ENCODE data around the gene UNCX.
"Not testable (repeated sequence)": the region's sequence is repeated elsewhere in the genome, so short reads cannot be mapped to it uniquely, and the experiment has no call there.

Gene UNCX

DNA sequence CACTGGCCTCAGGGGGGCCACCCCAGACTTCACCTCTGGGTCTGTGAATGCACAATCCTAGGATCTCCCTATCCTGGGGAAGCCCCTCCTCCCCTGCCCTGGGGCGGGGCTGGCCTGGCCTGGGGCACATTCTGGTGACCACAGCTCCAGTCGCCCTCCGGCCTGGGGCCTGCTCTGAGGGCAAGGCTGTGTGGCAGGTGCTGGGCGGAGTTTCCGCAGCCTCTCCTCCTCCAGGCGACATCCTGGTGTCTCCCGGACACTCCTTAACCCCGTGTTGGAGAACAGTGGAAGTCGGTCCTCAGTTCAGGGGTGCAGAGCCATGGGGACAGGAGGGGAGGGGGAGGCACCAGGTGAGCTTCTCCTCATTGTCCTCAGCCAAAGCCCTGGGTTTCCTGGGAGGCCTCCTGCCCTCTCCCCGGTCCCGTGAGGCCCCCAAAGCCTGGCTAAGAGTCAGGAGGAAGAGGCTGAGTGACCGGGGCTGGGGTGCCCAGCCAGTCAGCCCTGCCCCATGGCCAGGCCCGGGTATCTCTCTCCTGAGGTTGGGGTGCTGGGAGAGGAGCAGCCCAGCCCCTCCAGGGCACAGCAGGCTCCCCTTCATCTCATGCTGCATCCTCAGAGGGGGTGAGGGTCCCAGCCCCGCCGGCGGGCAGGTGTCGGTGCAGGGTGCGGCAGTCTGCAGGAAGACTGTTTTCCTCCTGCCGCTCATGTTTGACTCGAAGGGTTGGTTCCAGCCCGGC, 22.6 kb downstream of the UNCX start:
- no peak for DNase-seq (ENCODE audit: low read depth in 2 of 2, low spot score in 1 of 2)

DNA sequence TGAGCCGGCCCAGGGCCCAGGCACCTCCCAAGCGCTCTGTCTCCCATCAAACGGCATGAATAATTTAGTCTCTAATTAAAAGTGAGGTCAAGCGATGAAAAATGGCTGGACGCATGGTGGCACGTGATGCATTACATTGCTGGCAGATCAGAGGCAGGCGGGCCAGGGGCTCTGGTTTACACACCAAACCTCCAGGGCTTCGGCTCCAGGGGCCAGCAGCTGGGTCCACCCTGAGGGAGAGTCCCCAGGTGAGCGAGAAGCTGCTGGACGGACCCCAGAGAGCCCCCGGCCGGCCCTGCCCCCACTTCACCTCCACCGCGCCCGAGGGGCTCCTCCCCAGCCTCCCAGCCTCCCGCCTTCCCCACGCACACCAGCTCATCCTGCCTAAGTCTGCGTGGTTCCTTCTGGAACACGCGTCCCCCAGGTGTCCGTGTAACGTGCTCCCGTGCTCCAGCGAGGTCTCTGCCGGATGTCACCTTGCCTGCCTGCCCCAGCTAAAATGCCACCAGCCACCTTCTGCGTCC, 23.2 kb downstream of the UNCX start:
- DNase-seq (ENCODE audit: low read depth in 2 of 2, low spot score in 1 of 2), result no peak

DNA sequence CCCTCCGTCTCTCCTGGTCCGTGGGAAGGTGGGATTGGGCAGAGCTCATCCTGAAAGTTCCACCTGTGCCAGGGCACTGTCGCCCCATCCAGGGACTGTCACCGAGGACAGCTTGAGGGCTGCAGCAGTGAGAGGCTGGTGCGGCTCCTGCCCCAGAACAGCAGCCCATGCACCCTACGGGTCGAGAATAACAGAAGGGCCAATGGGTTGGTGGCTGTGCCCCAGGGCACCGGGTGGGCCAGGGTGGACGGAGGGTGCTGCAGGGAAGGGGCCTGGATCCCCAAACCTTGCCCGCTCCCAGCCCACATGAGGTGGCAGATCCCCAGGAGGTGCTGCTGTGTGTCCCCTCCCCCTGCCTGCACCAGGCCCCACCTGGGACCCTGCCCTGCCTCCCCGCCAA, 23.9 kb downstream of the UNCX start:
- no peak for DNase-seq (ENCODE audit: low read depth in 2 of 2, low spot score in 1 of 2)

DNA sequence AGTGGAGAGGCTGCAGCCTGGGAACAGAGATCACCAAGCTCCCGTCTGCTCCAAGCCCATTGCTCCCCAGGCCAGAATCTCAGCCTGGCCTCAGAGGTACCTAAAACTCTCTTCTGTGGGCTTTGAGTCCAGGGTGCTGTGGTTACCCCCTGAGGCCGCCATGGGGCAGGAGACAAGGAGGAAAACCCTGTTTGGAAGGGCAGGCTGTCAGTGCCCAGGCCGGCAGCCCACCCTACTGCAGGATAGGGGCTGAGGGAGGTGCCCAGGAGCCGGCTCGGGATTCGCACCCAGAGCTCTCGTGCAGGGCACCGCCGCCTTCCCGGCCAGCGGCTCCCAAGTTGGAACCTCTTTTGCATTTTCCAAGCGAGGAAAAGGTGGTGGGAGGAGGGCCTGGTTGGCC, 24.5 kb downstream of the UNCX start:
- DNase-seq (ENCODE audit: low read depth in 2 of 2, low spot score in 1 of 2), result no peak

DNA sequence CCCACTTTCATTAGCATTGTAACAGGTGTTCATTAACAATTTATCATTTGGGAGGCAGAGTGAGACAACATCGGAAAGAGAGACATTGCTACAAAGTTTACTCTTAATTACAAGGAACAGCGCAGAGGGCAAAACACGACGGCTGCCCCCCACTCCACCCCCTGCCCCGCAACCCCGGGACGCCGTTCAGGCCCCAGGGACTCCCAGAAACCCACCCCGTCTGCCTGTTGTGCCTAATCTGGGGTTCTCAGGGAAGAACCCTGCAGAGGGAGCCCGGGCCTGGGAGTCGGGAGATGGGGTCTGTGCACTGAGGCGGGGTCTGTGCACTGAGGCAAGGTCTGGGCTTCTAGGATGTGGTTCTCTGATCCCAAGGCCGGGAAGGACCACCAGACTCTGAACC, 25.2 kb downstream of the UNCX start:
- no peak for DNase-seq (ENCODE audit: low read depth in 2 of 2, low spot score in 1 of 2)

DNA sequence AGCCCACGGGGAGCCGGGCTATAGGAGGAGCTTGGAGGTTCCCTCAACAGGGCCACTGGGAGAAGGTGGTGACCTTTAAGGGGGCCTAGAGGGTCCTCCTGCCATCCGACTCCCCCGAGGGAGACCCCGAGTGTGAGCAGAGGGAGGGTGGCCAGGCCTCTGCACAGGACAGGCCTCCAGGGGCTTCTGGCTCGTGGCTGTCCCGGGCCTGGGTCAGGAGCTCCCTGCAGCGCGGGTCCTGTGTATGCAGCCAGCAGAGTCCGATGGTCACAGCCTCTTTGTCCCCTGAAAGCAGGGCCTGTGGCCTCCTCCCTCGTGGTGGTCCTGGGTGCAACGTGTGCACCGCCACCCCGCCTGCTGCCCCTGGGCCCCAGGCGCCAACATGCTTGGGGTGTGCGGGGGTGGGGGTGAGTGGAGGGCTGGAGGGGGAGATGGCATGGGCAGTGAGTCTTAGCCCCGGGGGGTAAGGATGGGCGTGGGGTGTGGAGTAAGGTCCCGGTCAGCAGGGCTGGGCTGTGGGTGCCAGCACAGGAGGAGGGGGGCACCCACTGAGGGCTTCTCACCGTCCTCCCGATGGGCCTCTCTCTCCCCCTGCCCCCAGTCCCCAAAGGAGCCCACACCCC, 27.1 kb downstream of the UNCX start:
- no peak for DNase-seq (ENCODE audit: low read depth in 2 of 2, low spot score in 1 of 2)

DNA sequence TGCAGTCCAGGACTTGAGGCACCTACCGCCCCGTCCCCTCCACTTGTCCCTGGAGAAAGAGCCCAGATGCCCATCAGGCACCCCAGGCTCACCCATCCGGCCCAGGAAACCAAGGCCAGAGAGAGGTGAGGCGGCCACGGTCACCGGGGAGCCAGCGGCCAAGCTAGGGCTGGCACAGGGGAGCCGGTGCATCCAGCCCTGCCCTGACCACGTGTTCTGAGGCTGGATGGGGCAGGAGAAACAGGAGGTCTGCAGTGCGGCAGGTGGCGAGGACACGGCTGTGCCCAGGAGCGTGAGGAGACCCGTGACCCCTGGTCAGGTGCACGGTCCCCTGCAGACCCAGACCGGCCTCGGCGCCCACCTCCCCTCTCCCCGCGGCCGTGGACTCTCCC, 27.6 kb downstream of the UNCX start:
- DNase-seq (ENCODE audit: low read depth in 2 of 2, low spot score in 1 of 2), result no peak

DNA sequence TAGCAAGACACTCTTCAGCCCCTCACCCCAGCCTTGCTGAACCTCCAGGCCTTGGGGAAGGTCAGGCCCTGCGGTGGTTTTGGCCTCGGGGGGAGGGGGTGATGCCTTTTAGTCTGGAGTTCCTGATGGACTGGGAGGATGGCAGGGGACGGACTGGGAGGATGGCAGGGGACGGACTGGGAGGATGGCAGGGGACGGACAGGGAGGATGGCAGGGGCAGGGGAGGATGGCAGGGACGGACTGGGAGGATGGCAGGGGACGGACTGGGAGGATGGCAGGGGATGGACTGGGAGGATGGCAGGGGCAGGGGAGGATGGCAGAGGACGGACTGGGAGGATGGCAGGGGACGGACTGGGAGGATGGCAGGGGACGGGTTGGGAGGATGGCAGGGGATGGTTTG, 28.4 kb downstream of the UNCX start:
- not testable (repeated sequence) for DNase-seq (ENCODE audit: low read depth in 2 of 2, low spot score in 1 of 2)

DNA sequence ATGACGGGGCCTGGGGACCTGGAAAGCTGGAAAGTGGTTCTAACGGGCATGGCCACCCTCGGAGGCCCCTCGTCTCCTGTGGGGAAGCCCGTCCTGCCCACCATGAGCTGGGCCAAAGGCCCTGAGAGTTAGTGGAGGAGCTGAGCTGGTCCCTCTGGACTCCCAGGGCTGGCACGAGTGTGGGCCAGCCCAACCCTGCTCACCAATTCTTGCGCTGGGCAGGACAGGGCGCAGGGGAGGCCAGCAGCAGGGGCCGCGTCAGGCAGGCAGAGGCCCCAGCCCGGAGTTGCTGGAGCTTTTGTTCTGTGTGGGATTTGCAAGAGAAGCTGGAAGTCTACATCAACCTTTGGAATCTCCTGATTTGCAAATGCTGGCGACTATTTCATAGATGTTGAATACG, 29.8 kb downstream of the UNCX start:
- no peak for DNase-seq (ENCODE audit: low read depth in 2 of 2, low spot score in 1 of 2)

DNA sequence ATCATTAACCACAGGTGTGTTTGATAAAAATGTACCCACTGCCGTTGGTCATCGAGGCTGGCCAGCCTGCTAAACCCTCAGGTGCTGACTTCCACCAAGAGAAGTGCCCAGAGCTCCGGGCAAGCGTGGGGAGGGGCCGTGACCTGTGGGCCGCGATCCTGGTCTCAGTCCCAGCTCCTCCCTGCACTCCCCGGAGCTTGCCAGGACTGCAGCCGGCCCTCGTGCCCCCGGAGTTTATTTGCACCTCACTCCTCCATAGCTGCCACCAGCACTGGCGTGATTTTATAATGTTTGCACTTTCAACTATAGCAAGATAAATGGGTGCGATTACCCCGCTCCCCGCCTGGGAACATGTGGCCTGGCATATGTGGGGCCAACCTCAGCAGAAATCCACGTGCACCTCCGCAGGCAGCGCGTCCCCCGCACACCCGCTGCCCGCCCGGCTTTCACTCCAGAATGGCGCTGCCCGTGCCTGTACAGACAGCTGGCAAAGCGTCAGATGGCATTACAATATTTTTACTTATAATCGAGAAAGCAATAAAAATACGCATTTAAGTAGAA, 30.8 kb downstream of the UNCX start:
- no peak for DNase-seq (ENCODE audit: low read depth in 2 of 2, low spot score in 1 of 2)

DNA sequence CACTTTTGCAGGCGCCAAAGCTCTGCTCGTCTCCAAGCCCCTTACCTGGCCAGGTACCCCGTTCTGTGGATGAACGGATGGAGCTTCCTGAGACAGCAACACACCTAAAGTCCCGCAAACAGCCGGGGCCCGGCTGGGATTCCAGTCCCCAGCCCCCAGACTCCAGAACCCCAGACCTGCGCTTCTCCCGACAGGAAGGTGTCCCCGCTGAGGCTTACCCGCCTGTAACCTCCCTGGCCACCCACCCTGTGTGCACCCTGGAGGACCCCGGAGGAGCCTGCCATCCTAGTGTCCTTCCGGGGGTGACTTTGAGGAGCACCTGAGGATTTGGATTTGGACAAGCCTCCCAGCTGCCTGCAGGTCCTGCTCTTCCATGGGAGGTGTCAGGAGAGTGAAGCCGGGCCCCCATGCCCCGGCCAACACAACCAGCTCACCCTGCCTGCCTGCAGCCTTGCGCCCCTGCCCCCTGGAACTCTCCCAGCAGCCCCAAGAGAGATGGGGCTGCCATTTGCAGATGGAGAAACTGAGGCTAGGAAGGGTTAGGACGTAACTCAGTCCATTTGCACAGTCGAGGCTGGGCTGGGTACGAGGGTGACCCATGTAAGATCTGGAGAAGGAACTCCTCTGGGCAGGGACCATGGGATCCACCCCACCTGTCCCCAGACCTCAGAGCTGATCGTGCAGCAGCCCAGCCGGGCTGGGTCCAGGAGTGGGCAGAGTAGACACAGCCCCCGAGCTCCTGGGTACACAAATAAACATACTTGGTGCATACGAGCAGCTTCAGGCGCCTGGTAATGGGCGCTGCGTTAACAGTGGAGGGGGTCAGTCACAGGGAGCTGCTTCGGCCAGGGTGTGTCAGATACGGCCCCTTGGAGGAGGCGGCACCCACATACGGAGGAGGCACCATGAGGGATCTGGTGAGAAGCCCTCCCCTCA, 31.9 kb downstream of the UNCX start:
- no peak for DNase-seq (ENCODE audit: low read depth in 2 of 2, low spot score in 1 of 2)

DNA sequence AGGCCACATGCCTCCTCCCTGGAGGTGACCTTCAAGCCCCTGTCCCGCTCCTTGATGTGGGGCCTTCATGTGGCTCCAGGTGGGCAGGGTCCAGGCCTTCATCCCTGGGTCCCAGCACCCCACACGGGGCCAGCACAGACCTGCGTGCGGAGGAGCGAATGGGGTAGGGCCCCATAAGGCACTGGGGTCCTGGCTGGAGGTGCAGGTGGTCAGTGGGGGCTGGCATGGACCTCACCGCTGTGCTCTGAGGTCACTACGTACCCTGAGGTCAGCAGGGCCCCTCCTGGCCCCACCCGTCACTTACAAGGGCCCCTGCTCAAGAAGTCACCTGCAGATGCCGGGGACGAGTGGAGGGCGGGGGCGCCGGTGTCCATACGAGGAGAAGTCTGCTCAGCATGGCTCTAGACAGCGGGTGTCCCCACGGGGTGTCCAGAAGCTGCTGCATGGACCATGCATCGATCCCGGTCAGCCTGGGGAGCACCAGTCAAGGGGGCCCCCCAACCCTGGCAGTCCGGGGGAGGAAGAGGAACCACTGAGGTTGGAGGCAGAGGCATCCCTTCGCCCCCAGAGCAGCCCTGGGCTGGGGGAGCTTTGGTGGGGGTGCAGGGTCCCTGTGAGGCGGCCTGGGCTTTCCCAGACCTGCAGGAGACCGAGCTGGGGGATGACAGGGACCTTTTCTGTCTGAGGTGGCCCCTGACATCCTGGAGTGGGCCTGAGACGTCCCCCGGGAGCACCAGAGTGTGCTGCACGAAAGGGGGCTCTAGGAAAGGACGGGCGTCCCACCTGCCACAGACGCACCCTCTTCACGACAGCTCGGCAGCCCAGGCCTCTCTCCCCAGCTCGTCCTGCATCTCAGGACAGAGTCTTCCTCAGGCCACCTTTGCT, 34.6 kb downstream of the UNCX start:
- no peak for DNase-seq (ENCODE audit: low read depth in 2 of 2, low spot score in 1 of 2)

DNA sequence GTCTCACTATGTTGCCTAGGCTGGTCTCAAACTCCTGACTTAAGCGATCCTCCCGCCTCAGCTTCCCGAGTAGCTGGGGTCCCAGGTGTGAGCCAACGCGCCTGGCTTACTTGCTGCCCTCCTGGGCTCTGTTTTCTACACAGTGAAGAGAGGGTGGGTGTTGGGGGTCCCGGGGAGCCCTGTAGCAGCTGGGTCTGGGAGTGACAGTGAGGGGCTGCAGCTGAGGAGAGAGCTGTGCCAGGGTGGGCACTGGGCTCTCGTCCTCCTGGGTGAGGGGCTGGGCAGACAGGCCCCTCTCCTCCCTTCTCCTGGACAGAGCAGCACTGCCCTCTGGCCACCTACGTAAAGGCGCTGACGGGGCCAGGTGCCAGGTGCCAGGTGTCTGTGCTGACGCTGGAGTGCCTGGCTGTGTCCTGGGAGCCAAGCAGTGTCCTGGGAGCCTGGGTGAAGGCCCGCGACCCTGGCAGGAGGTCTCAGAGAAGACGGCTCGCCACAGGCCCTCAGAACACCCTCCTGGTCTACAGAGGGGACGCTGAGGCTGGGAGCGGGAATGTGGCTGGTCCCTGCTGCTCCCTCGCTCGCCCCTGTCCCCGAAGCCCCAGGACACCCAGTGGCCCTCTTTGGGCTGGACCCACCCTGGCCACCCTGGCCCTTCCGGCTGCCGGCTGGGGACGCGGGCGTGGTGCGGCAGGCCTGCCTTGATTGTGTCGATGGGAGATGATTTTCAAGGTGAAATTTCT, 35.6 kb downstream of the UNCX start:
- DNase-seq (ENCODE audit: low read depth in 2 of 2, low spot score in 1 of 2), result no peak

DNA sequence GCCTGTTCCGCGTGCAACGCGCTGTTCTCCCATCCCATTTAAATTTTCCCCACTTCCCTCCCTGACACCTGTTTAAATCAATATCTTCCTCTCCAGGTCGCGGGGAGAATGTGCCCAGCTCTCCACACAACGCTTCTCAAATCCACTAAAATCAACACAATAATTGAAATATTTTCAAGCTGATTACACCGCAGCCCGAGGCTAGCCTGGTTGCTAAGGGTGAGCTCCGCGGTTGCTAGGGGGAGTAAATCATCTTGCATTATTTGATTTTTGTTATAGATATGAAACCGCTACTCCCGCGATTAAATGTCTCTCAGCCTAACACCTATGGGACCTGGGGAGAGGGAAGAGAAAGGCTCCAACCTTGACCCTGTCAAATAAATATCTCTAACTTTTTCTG, 36.2 kb downstream of the UNCX start:
- no peak for DNase-seq (ENCODE audit: low read depth in 2 of 2, low spot score in 1 of 2)

DNA sequence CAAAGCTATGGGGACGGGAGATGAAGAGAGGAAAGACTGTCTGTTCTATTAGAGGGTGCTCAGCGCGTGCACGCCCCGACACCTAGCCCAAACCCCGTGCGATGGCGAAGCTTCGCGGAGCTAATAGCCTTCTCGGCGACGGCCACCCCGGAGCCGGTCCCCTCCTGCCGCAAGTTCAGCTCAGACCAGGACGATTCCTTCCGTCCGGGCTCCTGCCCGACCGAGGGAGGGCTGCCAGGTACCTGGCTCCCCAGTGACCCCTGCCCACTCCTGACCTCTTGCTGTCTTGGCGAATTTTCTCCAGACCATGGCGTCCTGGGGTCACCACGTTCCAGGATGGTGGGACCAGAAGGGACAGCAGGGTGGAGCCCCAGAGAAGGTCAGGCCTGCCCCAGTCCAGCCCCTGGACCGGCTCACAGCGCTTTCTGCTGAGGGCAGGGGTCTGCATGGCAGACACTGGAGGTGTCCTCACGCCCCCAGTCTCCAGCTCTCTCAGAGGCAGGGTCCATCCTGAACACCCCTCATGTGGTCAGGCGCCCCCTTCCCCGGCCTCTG, 36.7 kb downstream of the UNCX start:
- DNase-seq (ENCODE audit: low read depth in 2 of 2, low spot score in 1 of 2), result no peak

DNA sequence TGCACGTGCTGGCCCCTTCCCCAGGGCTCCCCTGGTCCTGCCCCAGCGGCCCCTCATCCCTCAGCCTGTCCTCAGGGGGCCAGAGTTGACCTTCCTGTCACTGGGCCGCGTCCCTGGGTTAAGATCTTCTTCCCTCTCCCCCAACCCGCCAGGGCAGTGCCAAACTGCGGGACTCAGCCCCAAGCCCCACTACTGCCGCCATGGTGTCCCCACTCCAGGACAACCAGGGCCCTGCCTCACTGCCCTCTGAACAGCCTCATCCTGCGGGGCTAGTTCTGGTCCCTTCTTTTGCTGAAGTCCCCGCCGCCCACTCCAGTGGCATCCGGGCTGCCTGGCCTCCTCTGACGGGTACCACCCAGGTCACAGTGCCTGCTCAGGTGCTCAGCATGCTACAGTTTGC, 37.5 kb downstream of the UNCX start:
- DNase-seq (ENCODE audit: low read depth in 2 of 2, low spot score in 1 of 2), result no peak

DNA sequence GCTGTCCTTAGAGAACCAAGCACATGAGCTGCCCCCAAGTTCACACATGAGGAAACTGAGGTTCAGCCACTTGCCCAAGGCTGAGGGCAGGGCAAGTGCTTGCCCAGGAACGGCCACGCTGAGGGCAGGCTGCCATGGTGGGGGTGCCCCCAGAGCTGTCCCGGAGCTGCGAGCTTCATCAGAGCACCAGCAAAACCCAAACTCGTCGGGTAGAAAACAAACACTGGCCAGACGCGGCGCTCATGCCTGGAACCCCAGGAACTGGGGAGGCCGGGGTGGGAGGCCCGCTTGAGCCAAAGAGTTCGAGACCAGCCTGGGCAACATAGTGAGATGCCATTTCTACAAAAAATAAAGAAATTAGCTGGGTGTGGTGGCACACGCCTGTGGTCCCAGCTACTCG, 38.4 kb downstream of the UNCX start:
- DNase-seq (ENCODE audit: low read depth in 2 of 2, low spot score in 1 of 2), result no peak

DNA sequence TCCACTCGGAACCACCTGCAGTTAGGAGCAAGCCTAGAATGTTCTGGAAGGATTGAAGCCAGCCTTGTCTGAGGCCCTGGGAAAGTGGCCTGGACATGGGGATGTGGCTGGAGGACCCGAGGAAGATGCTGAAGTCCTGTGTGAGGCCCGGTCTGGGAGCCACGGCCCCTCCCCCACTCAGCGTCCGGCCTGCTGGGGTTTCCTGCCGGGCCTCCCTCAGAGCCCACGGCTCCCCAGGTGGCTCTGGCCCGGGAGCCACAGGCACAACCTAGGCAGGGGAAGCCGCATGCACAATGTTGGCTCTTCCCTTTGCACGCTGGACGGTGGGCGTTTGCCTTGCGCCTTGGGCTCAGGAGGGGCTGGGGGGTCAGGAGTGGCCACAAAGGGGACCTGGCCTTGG, 39.0 kb downstream of the UNCX start:
- no peak for DNase-seq (ENCODE audit: low read depth in 2 of 2, low spot score in 1 of 2)

DNA sequence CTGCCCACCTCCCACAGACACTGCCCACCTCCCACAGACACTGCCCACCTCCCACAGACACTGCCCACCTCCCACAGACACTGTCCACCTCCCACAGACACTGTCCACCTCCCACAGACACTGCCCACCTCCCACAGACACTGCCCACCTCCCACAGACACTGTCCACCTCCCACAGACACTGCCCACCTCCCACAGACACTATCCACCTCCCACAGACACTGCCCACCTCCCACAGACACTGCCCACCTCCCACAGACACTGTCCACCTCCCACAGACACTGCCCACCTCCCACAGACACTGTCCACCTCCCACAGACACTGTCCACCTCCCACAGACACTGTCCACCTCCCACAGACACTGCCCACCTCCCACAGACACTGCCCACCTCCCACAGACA, 39.5 kb downstream of the UNCX start:
- not testable (repeated sequence) for DNase-seq (ENCODE audit: low read depth in 2 of 2, low spot score in 1 of 2)

Measured in stimulated activated CD8-positive, alpha-beta memory T cell treated with anti-CD3 and anti-CD28 coated beads, Interleukin-4, amount 100 ng/mL, for 4 hours (primary cell).